ENCODE measurements around the gene EIF3L. TPM values are rescaled to one million over a fixed set of nuclear protein-coding genes. Genes with fewer than 3 reads are reported as not detected.
A peak's percentile ranks its signal among the peaks of the same experiment; 100 is the strongest.

The EIF3L gene
- 160 and 200 TPM in 2 replicates for total RNA-seq (2011; cell fraction: chromatin; rRNA removed; ENCODE audit: low replicate concordance)
- 170 and 183 TPM in 2 replicates for total RNA-seq (2011; cell fraction: nucleolus; rRNA removed)
- 181 and 259 TPM in 2 replicates for total RNA-seq (2011; cell fraction: nucleoplasm; rRNA removed)
- 282 and 295 TPM in 2 replicates for total RNA-seq (2014; rRNA removed)
- 347 and 353 TPM in 2 replicates for total RNA-seq (2014; rRNA removed; fragmentation: Illumina TruSeq; extraction: Trizol)
- total RNA-seq (2015; rRNA removed; fragmentation: Illumina TruSeq; extraction: Trizol), result 306 and 312 TPM in 2 replicates
- 402 and 426 TPM in 2 replicates for total RNA-seq (2021)
- polyA plus RNA-seq (2011; rRNA removed), result 699 and 703 TPM in 2 replicates
- polyA plus RNA-seq (2011; cell fraction: cytosol; rRNA removed), result 552 and 733 TPM in 2 replicates
- 176 and 282 TPM in 2 replicates for polyA plus RNA-seq (2011; cell fraction: nucleus; rRNA removed)
- 544 and 794 TPM in 2 replicates for polyA plus RNA-seq (2012)
- 395 and 506 TPM in 2 replicates for polyA plus RNA-seq (2014; fragmentation: Illumina TruSeq; extraction: Trizol)
- 100 to 1,000 TPM; 368 to 462 TPM for polyA plus RNA-seq (2014; fragmentation: Nextera tagmentation; extraction: Ambion mirVana)
- 257 and 313 TPM in 2 replicates for polyA plus RNA-seq (2014; rRNA removed)
- 964 and 1,011 TPM in 2 replicates for polyA minus RNA-seq (2011; rRNA and poly(A)+ RNA removed)
- polyA minus RNA-seq (2011; cell fraction: cytosol; rRNA and poly(A)+ RNA removed), result 200 and 235 TPM in 2 replicates
- 52.8 and 107 TPM in 2 replicates for polyA minus RNA-seq (2011; cell fraction: nucleus; rRNA and poly(A)+ RNA removed)
- percentile 90 among the genes with signal in this experiment for Bru-seq, nascent RNA
- BruChase-seq, experiment 1, labeled RNA remaining after a 2-hour chase, result percentile 93 among the genes with signal in this experiment
- percentile 91 among the genes with signal in this experiment for BruChase-seq, experiment 2, labeled RNA remaining after a 6-hour chase
- long read RNA-seq, experiment 1, transcript EIF3L-209 (2 exons, 348 nt), result minor isoform, 13 of 816 reads
- long read RNA-seq, experiment 1, transcript EIF3L-203 (13 exons, 3,220 nt), result major isoform, 600 of 816 reads
- long read RNA-seq, experiment 1, partial matches to known transcripts, result 151 of 816 reads
- long read RNA-seq, experiment 1, other reads (novel, unspliced or antisense), result 51 of 816 reads
- long read RNA-seq, experiment 2, transcript EIF3L-203 (13 exons, 3,220 nt), result major isoform, 217 of 482 reads
- long read RNA-seq, experiment 2, transcript EIF3L-213 (6 exons, 1,294 nt), result minor isoform, 11 of 482 reads
- long read RNA-seq, experiment 2, partial matches to known transcripts, result 101 of 482 reads
- long read RNA-seq, experiment 2, other reads (novel, unspliced or antisense), result 149 of 482 reads
- long read RNA-seq, experiment 3, transcript EIF3L-203 (13 exons, 3,220 nt), result major isoform, 589 of 667 reads
- long read RNA-seq, experiment 3, partial matches to known transcripts, result 26 of 667 reads
- long read RNA-seq, experiment 3, other reads (novel, unspliced or antisense), result 48 of 667 reads

DNA sequence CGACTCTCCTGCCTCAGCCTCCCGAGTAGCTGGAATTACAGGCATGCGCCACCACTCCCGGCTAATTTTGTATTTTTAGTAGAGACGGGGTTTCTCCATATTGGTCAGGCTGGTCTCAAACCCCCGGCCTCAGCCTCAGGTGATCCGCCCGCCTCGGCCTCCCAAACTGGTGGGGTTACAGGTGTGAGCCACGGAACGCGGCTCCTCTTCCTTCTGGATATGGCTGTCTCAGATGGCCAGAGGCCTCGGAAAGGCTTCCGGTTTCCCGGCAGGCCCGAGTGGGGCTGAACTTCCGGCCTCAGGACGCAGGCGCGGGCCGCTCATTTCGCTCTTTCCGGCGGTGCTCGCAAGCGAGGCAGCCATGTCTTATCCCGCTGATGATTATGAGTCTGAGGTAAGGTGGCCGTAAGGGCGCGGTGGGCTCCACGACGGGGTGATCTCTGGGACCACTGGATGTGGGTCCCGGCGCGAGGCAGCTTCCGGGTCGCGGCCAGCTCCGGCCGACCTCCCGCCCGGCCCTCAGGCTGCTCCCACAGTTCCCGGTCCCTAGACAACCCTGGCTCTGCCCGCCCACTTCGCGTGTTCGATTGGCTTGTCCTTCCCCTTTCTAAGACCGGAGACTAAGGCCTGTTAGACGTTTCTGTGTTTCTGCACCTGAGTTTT lies at the start of gene EIF3L:
EIF3L (plus strand) TSS at position 331 of the 663 bp plus-strand sequence; CDS start at position 362, 31 bp downstream.
- Histone ChIP-seq H3K9ac (ENCODE audit: insufficient read depth in 1 of 2, low read depth in 2 of 2, low read length in 2 of 2) (peak within 1 kb of the TSS; percentile 85 to 99), H3K36me3 (ENCODE audit: control insufficient read depth, insufficient read depth, low read length) (peaks cover 41% of the 10 kb centered on the region), H3K79me2 (ENCODE audit: control insufficient read depth, insufficient read depth, low read length) (peaks cover 64% of the 10 kb centered on the region), H3K9me1 (ENCODE audit: control insufficient read depth, insufficient read depth, low read length) (no peaks in the 10 kb centered on the region), H3K9me3 (replicated peaks; ENCODE audit: control insufficient read depth, insufficient read depth, low read depth, low read length) (peaks cover 4% of the 10 kb centered on the region; the same call in 1 of the 2 replicates), H4K20me1 (replicated peaks; ENCODE audit: control insufficient read depth, insufficient read depth, low read length) (peaks cover 3% of the 10 kb centered on the region; the same call in 1 of the 2 replicates), H2AFZ (ENCODE audit: low read depth, low read length) (peak within 1 kb of the TSS; percentile 90), H3K4me3 (peak within 1 kb of the TSS; percentile 79), H3K27ac (ENCODE audit: extremely low read depth, low read depth, low read length) (peak within 1 kb of the TSS; percentile 93), H3K27me3 (ENCODE audit: control insufficient read depth in 2 of 2, insufficient read depth in 2 of 2, low read length in 2 of 2) (no peaks in the 10 kb centered on the region), H3K4me2 (ENCODE audit: insufficient read depth, low read length) (peak within 1 kb of the TSS; percentile 99), H3K4me1 (replicated peaks in 1 of 2; ENCODE audit: control insufficient read depth in 2 of 2, insufficient read depth in 2 of 2, low read length in 2 of 2) (peaks cover 3 to 8% of the 10 kb centered on the region in 2 experiments; a peak in 3 of 5 replicates)
- DNase-seq (ENCODE audit: extremely low read depth in 1 of 4, low spot score in 3 of 4) (peak; percentile 79 to 93 (median 85)), FAIRE-seq (peak; percentile 19), ATAC-seq (peak; percentile 89)
- ChIA-PET POLR2A (interaction anchor here (0.6 to 2.4 kb wide), 4 partner anchors 11 to 640 kb away, joined by 3 to 7 read pairs (median 4); no protein-coding TSS in a partner anchor), CTCF (ENCODE audit: low intra/inter-chr PET ratio) (no interaction called here)
- WGBS (ENCODE audit: insufficient coverage, low coverage, missing lambda C conversion rate), result under 1% methylated on average over 39 of the region's 49 CpGs
- BruUV-seq (replicated peaks), result no TSS peak
- intact Hi-C loops (cut with micrococcal nuclease) (loop anchor here (2.0 kb wide), 1 partner anchor 46 kb away; no protein-coding TSS in a partner anchor), in situ Hi-C loops (cut with MboI) (no loop called here)
- TF ChIP-seq POLR2AphosphoS5 (IDR thresholded peaks at IDR 0.05; ENCODE audit: control insufficient read depth, insufficient read depth, low read depth, low read length) (peak; percentile 85), C11orf30 (IDR thresholded peaks at IDR 0.05; ENCODE audit: low read depth) (peak; percentile 62), ZBTB17 (CRISPR knock-in tag; IDR thresholded peaks at IDR 0.05) (0 out of 2 replicates have a peak, but pooled peaks have one; percentile 69), EHMT2 (IDR thresholded peaks at IDR 0.05) (no peak), HCFC1 (IDR thresholded peaks at IDR 0.05; ENCODE audit: low read depth, low read length) (peak; percentile 83), POLR2G (IDR thresholded peaks at IDR 0.05; ENCODE audit: low read depth, low read length) (peak; percentile 94), SIN3B (IDR thresholded peaks at IDR 0.05; ENCODE audit: low read depth) (peak; percentile 64; the same call in 1 of the 2 replicates), NCOR1 (IDR thresholded peaks at IDR 0.05) (0 out of 2 replicates have a peak, but pooled peaks have one; percentile 20), ETV1 (tag; conservative IDR thresholded peaks at IDR 0.05; ENCODE audit: low read depth) (peak; percentile 87)
- TF ChIP-seq, protein P1, sequence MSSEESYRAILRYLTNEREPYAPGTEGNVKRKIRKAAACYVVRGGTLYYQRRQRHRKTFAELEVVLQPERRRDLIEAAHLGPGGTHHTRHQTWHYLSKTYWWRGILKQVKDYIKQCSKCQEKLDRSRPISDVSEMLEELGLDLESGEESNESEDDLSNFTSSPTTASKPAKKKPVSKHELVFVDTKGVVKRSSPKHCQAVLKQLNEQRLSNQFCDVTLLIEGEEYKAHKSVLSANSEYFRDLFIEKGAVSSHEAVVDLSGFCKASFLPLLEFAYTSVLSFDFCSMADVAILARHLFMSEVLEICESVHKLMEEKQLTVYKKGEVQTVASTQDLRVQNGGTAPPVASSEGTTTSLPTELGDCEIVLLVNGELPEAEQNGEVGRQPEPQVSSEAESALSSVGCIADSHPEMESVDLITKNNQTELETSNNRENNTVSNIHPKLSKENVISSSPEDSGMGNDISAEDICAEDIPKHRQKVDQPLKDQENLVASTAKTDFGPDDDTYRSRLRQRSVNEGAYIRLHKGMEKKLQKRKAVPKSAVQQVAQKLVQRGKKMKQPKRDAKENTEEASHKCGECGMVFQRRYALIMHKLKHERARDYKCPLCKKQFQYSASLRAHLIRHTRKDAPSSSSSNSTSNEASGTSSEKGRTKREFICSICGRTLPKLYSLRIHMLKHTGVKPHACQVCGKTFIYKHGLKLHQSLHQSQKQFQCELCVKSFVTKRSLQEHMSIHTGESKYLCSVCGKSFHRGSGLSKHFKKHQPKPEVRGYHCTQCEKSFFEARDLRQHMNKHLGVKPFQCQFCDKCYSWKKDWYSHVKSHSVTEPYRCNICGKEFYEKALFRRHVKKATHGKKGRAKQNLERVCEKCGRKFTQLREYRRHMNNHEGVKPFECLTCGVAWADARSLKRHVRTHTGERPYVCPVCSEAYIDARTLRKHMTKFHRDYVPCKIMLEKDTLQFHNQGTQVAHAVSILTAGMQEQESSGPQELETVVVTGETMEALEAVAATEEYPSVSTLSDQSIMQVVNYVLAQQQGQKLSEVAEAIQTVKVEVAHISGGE (CRISPR knock-in tag; IDR thresholded peaks at IDR 0.05), result peak in 1 of 3 experiments; percentile 92; a peak in 2 of 6 replicates

Measured in K562 (cell line).